Coronary artery (tissue), 2 donors: ENCODE measurements around the gene ZNF778.
"Not testable (repeated sequence)": the region's sequence is repeated elsewhere in the genome, so short reads cannot be mapped to it uniquely, and the experiment has no call there.

Experiments
- DNase-seq: peaks from one replicate; pipeline ENCODE4 v3.0.0-alpha.2; 2017; ENCODE audit warnings: low spot score
- H3K27ac ChIP-seq, 2 donors: fragments of 200-600 bp; sonication (generic); one replicate each; pipeline ENCODE4 v1.5.1; 2016 to 2019
- H3K4me3 ChIP-seq: fragments of 200-600 bp; sonication (generic); 2 replicates; pipeline ENCODE4 v1.5.1; 2016; ENCODE audit warnings: mild to moderate bottlenecking, moderate library complexity
- TF ChIP-seq, protein P1 (sequence below): fragments of 200-600 bp; sonication (generic); IDR thresholded peaks from one replicate; pipeline ENCODE4 v1.5.1; 2019; ENCODE audit warnings: antibody characterized with exemption

ZNF778 gene

DNA sequence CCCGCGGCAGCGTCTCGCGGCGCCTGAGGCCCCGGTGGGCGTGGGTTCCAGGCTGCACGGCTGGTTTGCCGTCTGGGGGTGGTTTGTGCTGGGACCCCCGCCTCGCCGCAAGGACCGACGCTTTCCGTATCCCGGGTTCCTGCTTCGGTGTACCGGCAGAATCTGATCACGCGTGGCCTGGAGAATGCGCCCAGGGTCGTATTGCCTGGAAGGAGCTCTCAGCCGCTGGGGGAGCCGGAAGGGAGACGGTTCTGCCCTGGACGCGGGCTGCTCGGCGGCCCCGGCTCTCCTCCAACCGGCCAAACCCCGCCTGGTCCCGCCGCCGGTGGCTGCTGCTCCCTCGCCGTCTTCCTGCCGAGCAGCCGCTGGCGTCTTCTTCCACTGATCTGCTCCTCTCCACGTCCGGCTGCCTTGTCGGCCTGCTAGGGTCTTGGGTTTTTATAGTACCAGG is 39.8 kb downstream of the ZNF778 start:
- H3K4me3 ChIP-seq: peak overlapping the region; percentile 71
- TF ChIP-seq, protein P1, sequence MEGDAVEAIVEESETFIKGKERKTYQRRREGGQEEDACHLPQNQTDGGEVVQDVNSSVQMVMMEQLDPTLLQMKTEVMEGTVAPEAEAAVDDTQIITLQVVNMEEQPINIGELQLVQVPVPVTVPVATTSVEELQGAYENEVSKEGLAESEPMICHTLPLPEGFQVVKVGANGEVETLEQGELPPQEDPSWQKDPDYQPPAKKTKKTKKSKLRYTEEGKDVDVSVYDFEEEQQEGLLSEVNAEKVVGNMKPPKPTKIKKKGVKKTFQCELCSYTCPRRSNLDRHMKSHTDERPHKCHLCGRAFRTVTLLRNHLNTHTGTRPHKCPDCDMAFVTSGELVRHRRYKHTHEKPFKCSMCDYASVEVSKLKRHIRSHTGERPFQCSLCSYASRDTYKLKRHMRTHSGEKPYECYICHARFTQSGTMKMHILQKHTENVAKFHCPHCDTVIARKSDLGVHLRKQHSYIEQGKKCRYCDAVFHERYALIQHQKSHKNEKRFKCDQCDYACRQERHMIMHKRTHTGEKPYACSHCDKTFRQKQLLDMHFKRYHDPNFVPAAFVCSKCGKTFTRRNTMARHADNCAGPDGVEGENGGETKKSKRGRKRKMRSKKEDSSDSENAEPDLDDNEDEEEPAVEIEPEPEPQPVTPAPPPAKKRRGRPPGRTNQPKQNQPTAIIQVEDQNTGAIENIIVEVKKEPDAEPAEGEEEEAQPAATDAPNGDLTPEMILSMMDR: no peak
- no peak for DNase-seq
- no peak overlapping the region for H3K27ac ChIP-seq

DNA sequence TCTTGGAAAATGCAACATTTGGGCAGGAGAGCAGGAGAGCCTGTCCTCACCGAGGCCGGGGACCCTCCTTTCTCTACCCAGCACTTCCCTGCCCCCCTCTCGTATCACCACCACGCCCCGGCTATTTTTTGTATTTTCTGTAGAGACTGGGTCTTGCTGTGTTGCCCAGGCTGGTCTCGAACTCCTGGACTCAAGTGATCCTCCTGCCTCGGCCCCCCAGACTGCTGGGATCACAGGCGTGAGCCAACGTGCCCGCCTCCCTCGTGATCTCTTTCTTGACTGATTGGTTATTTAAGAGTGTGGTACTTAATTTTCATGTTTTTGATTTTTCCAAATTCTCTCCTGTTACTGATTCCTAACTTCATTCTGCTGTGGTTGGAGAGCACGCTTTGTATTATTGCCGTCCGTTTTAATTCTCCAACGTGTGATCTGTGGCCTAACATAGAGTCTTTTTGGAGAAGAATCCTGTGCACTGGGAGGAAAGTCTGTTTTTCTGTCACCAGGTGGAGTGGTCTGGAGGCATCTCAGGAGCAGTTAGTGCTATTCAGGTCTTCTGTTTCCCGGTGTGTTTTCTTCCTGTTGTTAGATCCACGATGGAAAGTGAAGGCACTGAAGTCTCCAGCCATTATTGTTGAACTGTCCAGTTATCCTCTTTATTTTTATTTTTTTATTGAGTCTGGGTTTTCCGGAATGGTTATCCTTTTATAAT is 40.4 kb downstream of the ZNF778 start:
- TF ChIP-seq, protein P1: no peak
- no peak for DNase-seq
- H3K4me3 ChIP-seq: peak overlapping the region; percentile 71
- no peak overlapping the region for H3K27ac ChIP-seq

DNA sequence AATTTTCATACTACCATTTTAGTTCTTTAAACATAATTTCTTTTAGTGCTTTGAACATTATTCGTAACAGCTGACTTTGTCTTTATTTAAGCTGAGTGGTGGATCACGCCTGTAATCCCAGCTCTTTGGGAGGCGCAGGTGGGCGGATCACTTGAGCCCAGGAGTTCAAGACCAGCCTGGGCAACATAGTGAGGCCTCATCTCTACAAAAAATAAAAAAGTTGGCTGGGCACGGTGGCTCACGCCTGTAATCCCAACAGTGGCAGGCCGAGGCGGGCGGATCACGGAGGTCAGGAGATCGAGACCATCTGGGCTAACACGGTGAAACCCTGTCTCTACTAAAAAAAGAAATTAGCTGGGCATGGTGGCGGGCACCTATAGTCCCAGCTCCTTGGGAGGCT is 42.4 kb downstream of the ZNF778 start:
- H3K4me3 ChIP-seq, H3K27ac ChIP-seq, DNase-seq: not testable (repeated sequence)

DNA sequence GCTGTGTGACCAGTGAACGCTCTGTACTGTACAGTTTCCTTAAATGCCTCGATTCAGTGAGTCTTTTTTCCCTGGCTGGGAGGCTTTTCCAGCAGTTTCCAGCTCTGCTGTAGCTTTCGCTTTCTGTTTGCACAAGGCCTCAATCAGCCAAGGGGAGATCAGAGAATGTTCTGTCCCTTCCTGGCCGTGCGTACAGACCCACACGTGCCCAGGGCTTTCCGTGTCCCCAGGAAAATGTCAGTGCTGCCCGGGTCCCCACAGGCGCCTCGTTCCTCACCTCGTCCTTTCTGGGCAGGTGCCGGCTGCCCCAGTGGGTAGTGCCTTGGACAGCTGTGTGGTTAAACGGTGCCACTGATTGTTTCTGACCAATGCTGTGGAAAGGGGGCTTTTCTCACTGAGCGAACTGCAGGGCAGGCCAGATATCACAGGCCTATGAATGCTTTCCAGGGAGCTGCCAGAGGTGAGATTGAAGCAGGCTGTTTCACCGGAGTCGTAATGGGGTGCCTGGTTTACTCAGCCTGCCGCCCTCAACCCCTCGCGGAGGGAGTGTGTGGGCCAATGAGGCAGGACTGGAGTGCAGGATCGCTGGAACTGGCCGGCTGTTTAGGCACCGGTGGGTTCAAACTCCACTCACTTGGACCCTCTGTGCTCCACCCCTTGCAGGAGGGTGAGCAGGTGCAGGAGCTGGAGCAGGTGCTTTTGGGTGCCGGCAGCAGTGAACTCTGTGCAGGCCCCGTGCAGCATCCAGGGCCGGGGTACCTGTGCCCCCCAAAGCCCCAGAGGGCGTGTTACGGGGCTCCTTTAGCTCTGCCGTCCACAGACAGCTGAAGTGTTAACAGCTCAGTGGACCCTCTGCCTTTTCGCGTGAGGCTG is 44.4 kb downstream of the ZNF778 start:
- DNase-seq: no peak
- TF ChIP-seq, protein P1: no peak
- Histone ChIP-seq H3K4me3 (no peak overlapping the region), H3K27ac (no peak overlapping the region)

DNA sequence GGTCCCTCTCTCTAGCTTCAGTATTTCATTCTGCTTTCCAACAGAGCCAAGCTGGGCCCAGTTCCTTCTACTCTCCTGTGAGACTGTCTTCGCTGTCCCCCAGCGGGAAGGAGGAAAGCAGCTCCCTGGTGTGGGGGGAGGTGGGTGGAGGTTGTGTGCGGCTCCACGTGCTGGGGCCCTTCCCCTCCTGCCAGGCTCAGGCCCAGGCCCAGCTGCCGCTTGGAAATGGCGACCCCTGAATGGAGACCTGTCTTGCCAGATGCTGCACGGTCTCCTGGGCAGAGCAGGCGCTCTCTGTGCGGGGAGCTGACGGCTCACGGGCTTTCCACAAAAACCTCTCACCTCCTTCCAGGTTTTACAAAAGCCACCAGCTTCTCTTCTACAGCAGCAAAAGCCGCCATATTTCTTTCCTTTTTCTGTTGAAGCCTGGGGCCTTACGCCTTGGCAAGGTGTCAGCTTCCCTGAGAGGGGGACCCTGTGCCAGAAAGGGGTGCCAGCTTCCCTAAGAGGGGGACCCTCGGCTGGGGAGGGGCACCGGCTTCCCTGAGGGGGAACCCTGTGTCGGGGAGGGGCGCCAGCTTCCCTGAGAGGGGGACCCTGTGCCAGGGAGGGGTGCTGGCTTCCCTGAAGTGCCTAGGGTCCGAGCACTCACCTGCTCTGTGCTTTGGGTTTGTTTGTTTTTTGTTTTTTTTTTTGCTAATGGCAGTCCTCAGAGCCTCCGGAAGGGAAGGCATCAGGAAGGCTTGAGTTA is 47.5 kb downstream of the ZNF778 start:
- no peak overlapping the region for H3K27ac ChIP-seq
- no peak overlapping the region for H3K4me3 ChIP-seq
- no peak for DNase-seq
- TF ChIP-seq, protein P1: no peak

DNA sequence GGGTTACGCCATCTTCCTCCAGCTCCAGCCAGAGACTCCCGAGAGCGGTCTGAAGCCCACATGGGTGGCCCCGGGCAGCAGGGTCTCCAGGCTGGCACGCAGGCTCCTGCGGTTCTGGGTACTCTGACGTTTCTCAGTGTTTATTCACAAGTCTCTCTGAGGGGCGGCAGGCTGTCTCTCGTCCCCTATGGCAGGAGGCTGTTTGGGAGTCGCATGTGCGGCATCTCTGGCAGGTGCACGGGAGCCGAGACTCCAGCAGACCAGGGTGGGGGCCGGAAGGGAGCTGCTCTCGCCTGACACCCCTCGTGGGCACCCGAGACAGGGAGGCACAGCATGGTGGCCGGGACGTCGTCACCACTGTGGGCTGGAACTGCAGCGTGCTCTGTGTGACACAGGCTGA is 48.1 kb downstream of the ZNF778 start:
- TF ChIP-seq, protein P1: no peak
- DNase-seq: no peak
- Histone ChIP-seq H3K27ac (no peak overlapping the region), H3K4me3 (no peak overlapping the region)

DNA sequence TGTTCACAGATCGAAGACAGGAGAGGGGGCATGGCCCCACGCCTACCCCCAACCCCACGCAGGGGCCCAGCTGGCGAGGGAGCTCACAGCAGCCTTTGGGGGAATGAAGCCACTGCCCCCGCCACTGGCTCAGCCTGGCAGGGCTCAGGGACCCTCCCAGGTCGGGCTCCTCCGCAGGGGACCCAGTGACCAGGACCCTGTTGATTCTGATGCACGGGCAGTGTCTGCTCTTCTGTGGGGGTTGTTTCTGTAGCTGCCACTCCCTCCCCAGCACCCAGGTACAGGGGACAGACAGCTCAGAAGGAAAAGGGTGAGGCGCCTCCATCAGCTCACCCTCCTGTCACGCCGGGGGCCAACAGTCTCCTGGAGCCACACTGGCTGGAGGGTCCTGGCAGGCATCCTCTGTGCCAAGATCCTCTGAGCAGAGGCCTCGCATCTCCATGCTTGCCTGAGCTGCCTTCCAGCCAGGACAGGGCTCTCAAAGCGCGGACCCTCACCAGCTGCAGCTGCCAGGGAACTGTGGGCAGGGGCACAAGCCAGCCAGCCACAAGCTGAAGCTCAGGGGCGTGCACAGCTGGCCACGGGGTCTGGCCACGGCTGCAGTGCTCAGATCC is 49.1 kb downstream of the ZNF778 start:
- Histone ChIP-seq H3K4me3 (no peak overlapping the region), H3K27ac (no peak overlapping the region)
- TF ChIP-seq, protein P1: no peak
- no peak for DNase-seq

DNA sequence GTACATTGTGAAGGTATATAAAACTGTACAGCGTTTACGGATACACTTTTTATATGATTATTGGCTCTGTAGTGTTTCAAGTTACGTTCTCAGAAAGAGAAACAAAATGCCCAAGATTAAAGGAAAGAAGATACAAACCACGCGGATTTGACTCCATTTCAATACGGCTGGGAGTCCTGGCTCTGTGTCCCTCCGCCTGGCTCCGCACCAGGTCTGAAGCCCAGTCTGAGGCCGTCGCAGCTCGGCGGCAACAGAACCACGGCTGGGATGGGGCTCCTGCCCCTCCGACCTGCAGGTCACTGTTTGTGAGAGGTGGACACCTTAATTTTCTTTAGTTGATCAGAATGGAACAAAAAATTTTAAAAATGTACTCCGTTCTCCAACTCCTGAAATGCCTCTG is 50.2 kb downstream of the ZNF778 start:
- H3K4me3 ChIP-seq, DNase-seq, H3K27ac ChIP-seq: not testable (repeated sequence)
